Liver (tissue), 9 donors: ENCODE results near the gene BHLHE23. TPM values are rescaled to one million over a fixed set of nuclear protein-coding genes. Genes with fewer than 3 reads are reported as not detected.

ENCODE experiments used
- DNase-seq: peaks from one replicate; pipeline ENCODE4 v3.0.0-alpha.2; 2017; ENCODE audit warnings: low spot score
- H3K27ac ChIP-seq, 2 donors: one replicate each; pipeline ENCODE4 v1.7.0; 2013; ENCODE audit warnings: inconsistent platforms in 2 of 2, low read length in 2 of 2, control low read depth in 1 of 2, low read depth in 1 of 2, mild to moderate bottlenecking in 1 of 2
- H3K27me3 ChIP-seq, 4 donors: one replicate each; pipeline versions ENCODE4 v1.6.1 to v1.7.0; 2013; ENCODE audit warnings: low read length in 3 of 4, inconsistent platforms in 1 of 4, mild to moderate bottlenecking in 1 of 4, moderate library complexity in 1 of 4; ENCODE audit not compliant: control insufficient read depth in 4 of 4, insufficient read depth in 4 of 4
- H3K36me3 ChIP-seq, 4 donors: one replicate each; pipeline versions ENCODE4 v1.6.1 to v1.7.0; 2013; ENCODE audit warnings: low read length in 3 of 4, mild to moderate bottlenecking in 3 of 4, low read depth in 1 of 4, moderate library complexity in 1 of 4; ENCODE audit not compliant: control insufficient read depth in 4 of 4, insufficient read depth in 3 of 4
- H3K4me1 ChIP-seq, 4 donors: one replicate each; pipeline versions ENCODE4 v1.6.1 to v1.7.0; 2013; ENCODE audit warnings: low read length in 3 of 4, mild to moderate bottlenecking in 3 of 4, moderate library complexity in 1 of 4; ENCODE audit not compliant: control insufficient read depth in 4 of 4, insufficient read depth in 4 of 4
- H3K4me3 ChIP-seq, 3 donors: one replicate each; pipeline versions ENCODE4 v1.6.1 to v1.7.0; 2013; ENCODE audit warnings: low read length in 3 of 3, control low read depth in 1 of 3, low read depth in 1 of 3, mild to moderate bottlenecking in 1 of 3
- H3K9ac ChIP-seq, 2 donors: one replicate each; pipeline ENCODE4 v1.7.0; 2013; ENCODE audit warnings: low read length in 2 of 2, mild to moderate bottlenecking in 2 of 2, moderate library complexity in 2 of 2, control low read depth in 1 of 2, low read depth in 1 of 2
- H3K9me3 ChIP-seq, 4 donors: one replicate each; pipeline versions ENCODE4 v1.6.1 to v1.7.0; 2013; ENCODE audit warnings: low read length in 3 of 4; ENCODE audit not compliant: control insufficient read depth in 4 of 4
- ATF3 ChIP-seq: IDR thresholded peaks from 2 replicates; pipeline ENCODE4 v1.6.1; 2016; ENCODE audit warnings: antibody characterized with exemption
- EGR1 ChIP-seq, 2 donors: IDR thresholded peaks; 2 replicates each; pipeline ENCODE4 v1.6.1; 2016 to 2018; ENCODE audit warnings: antibody characterized with exemption in 2 of 2, low read depth in 2 of 2
- FOXA1 ChIP-seq: IDR thresholded peaks from 2 replicates; pipeline ENCODE4 v1.6.1; 2016; ENCODE audit warnings: antibody characterized with exemption
- HNF4A ChIP-seq, 2 donors: conservative IDR thresholded peaks; 2 replicates each; pipeline ENCODE4 v1.6.1; 2016; ENCODE audit warnings: antibody characterized with exemption in 2 of 2, mild to moderate bottlenecking in 2 of 2
- HNF4G ChIP-seq: IDR thresholded peaks from 2 replicates; pipeline ENCODE4 v1.6.1; 2016; ENCODE audit warnings: antibody characterized with exemption
- JUND ChIP-seq, 2 donors: IDR thresholded peaks; 2 replicates each; pipeline ENCODE4 v1.6.1; 2016; ENCODE audit warnings: antibody characterized with exemption in 2 of 2
- NR2F2 ChIP-seq: IDR thresholded peaks from 2 replicates; pipeline ENCODE4 v1.6.1; 2016; ENCODE audit warnings: antibody characterized with exemption
- RAD21 ChIP-seq, 2 donors: IDR thresholded peaks; 2 replicates each; pipeline ENCODE4 v1.6.1; 2016; ENCODE audit warnings: antibody characterized with exemption in 2 of 2, mild to moderate bottlenecking in 2 of 2
- REST ChIP-seq: IDR thresholded peaks from 2 replicates; pipeline ENCODE4 v1.6.1; 2016; ENCODE audit warnings: antibody characterized with exemption, mild to moderate bottlenecking
- RXRA ChIP-seq, 2 donors: IDR thresholded peaks; 2 replicates each; pipeline ENCODE4 v1.6.1; 2017 to 2018; ENCODE audit warnings: antibody characterized with exemption in 2 of 2, mild to moderate bottlenecking in 1 of 2
- SP1 ChIP-seq: IDR thresholded peaks from 2 replicates; pipeline ENCODE4 v1.6.1; 2018; ENCODE audit warnings: antibody characterized with exemption, mild to moderate bottlenecking
- TAF1 ChIP-seq: conservative IDR thresholded peaks from 2 replicates; pipeline ENCODE4 v1.6.1; 2016; ENCODE audit warnings: antibody characterized with exemption, mild to moderate bottlenecking
- YY1 ChIP-seq: IDR thresholded peaks from 2 replicates; pipeline ENCODE4 v1.6.1; 2016; ENCODE audit warnings: antibody characterized with exemption, mild to moderate bottlenecking
- WGBS: extraction: QIAGEN DNeasy Blood & Tissue Kit; methylation state at CpG from one replicate; pipeline ENCODE4 v1.1.7; 2013; 5-methylcytosine and 5-hydroxymethylcytosine counted together
- polyA plus RNA-seq, 2 donors: library from polyadenylated mRNA; stranded (reverse) in 1 of 2; unstranded in 1 of 2; fragments of 200-250 nt in 1 of 2; fragments of >200 nt in 1 of 2; fragmentation: Nextera tagmentation in 1 of 2; extraction: Ambion mirVana in 1 of 2; gene quantifications; one replicate each; pipeline versions ENCODE4 v1.2.1 to v1.2.3, GENCODE V29; 2013 to 2015
- total RNA-seq, 2 donors: library from RNA; depleted of rRNA; stranded (reverse); fragments of >200 nt; gene quantifications; one replicate each; pipeline ENCODE4 v1.2.3, GENCODE V29; 2014
- TF ChIP-seq, protein P1 (sequence below): IDR thresholded peaks from 2 replicates; pipeline ENCODE4 v1.6.1; 2016; ENCODE audit warnings: antibody characterized with exemption
- TF ChIP-seq, protein P2 (sequence below): IDR thresholded peaks from 2 replicates; pipeline ENCODE4 v1.6.1; 2016; ENCODE audit warnings: antibody characterized with exemption
- donor health status: healthy.
- donor health status: healthy.
- donor health status: healthy.
- donor health status: healthy.
- donor health status: healthy.

BHLHE23 gene
- total and polyA plus RNA-seq, 4 donors, result not detected

- Histone ChIP-seq H3K9me3 (peaks cover 0 to 3% (median 0%) of the 10 kb centered on the region in 4 donors), H3K4me3 (no peak overlapping the region), H3K4me1 (no peaks in the 10 kb centered on the region), H3K27me3 (peaks cover 0 to 11% (median 2%) of the 10 kb centered on the region in 4 donors), H3K27ac (no peak overlapping the region), H3K36me3 (no peaks in the 10 kb centered on the region), H3K9ac (no peak overlapping the region)
- no peak for DNase-seq
- TF ChIP-seq RAD21 (IDR thresholded peaks at IDR 0.05), result no peak
- TF ChIP-seq EGR1 (IDR thresholded peaks at IDR 0.05; ENCODE audit: low read depth in 2 of 2), result no peak
- TF ChIP-seq HNF4A (conservative IDR thresholded peaks at IDR 0.05), result no peak
- no peak for TF ChIP-seq JUND (IDR thresholded peaks at IDR 0.05)
- no peak for TF ChIP-seq RXRA (IDR thresholded peaks at IDR 0.05)
- no peak for TF ChIP-seq SP1
- no peak for TF ChIP-seq REST
- TF ChIP-seq, protein P1, sequence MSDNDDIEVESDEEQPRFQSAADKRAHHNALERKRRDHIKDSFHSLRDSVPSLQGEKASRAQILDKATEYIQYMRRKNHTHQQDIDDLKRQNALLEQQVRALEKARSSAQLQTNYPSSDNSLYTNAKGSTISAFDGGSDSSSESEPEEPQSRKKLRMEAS, result no peak
- no peak for TF ChIP-seq NR2F2
- no peak for TF ChIP-seq ATF3
- TF ChIP-seq TAF1, result no peak
- no peak for TF ChIP-seq HNF4G
- no peak for TF ChIP-seq YY1
- TF ChIP-seq, protein P2, sequence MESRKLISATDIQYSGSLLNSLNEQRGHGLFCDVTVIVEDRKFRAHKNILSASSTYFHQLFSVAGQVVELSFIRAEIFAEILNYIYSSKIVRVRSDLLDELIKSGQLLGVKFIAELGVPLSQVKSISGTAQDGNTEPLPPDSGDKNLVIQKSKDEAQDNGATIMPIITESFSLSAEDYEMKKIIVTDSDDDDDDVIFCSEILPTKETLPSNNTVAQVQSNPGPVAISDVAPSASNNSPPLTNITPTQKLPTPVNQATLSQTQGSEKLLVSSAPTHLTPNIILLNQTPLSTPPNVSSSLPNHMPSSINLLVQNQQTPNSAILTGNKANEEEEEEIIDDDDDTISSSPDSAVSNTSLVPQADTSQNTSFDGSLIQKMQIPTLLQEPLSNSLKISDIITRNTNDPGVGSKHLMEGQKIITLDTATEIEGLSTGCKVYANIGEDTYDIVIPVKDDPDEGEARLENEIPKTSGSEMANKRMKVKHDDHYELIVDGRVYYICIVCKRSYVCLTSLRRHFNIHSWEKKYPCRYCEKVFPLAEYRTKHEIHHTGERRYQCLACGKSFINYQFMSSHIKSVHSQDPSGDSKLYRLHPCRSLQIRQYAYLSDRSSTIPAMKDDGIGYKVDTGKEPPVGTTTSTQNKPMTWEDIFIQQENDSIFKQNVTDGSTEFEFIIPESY, result no peak
- no peak for TF ChIP-seq FOXA1
- 85% methylated on average over 64 of the region's 64 CpGs for WGBS
Measured at GRCh38 chr20:63043348-63044203, 36.8 kb upstream of the BHLHE23 start.

DNA sequence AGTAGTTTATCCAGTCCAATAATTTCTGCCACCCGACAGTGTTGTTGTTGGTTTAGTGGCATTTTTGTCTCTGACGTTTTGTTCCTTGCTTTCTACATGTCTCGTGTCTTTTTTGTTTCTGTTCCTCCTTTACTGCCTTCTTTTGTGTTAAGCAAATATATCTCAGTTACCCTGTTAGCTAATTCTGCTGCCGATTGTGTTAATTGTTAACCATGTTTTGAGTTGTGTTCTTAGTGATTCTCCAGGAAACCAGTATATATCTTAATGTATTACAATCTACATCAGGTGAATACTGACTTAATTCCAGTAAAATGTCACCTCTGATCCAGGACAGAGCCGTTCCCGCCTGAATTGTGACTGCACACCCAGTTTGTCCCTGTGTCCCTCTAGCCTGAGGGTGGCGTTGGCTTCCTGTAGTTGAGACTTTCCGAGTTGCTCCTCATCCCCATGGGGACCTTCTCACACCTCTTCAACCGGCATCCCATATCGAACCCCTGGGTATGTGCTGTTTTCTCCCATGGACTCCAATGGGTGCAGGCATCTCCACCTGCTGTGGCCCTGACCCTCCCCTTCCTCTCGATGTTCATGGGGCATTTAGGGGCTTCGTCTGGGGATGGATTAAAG lies 35.8 kb upstream of the BHLHE23 start:
- H3K4me1 ChIP-seq, result no peaks in the 10 kb centered on the region
- WGBS, result 44% methylated on average over 12 of the region's 12 CpGs
- peaks cover 0 to 14% (median 2%) of the 10 kb centered on the region in 4 donors for H3K27me3 ChIP-seq
- peaks cover 0 to 3% (median 0%) of the 10 kb centered on the region in 4 donors for H3K9me3 ChIP-seq
- H3K36me3 ChIP-seq, result no peaks in the 10 kb centered on the region
- H3K9ac ChIP-seq, result no peak overlapping the region
- H3K4me3 ChIP-seq, result no peak overlapping the region
- no peak for DNase-seq
- H3K27ac ChIP-seq, result no peak overlapping the region
- TF ChIP-seq TAF1 (no peak), RXRA (IDR thresholded peaks at IDR 0.05) (no peak), EGR1 (IDR thresholded peaks at IDR 0.05; ENCODE audit: low read depth in 2 of 2) (no peak), FOXA1 (no peak), HNF4G (no peak), ATF3 (no peak), RAD21 (IDR thresholded peaks at IDR 0.05) (no peak), REST (no peak), SP1 (no peak), HNF4A (conservative IDR thresholded peaks at IDR 0.05) (no peak), NR2F2 (no peak)
- TF ChIP-seq, protein P1, result no peak
- TF ChIP-seq, protein P2, result no peak
